ENCODE measurements around the gene TGFB2.

DNA sequence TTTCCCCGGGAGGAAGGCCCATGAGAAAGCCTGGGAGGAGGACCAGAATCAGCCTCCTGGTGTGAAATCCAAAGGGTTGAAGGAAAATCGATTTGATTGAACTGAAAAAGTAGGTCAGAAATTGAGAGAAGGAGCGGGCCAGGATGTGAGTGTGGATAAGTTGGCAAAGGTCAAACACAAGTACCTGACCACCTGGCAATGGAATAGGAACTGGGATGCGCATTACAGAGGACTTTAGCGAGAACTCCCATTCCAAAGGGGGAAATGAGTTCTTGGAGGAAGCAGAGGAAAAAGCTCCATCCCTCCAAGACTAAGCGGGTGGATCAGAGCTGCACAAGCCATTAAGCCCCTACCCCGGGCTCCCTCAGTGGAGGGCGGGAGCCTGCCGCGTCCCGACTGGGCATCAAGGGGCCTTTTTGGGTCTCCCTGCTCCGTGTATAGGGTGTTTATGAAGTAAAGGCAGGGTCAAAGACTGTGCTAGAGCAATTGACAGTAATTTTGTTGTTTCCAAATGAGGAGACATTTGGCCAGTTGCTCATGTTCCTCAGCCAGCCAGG lies 56.4 kb downstream of the TGFB2 start:
- TF ChIP-seq, protein P1, sequence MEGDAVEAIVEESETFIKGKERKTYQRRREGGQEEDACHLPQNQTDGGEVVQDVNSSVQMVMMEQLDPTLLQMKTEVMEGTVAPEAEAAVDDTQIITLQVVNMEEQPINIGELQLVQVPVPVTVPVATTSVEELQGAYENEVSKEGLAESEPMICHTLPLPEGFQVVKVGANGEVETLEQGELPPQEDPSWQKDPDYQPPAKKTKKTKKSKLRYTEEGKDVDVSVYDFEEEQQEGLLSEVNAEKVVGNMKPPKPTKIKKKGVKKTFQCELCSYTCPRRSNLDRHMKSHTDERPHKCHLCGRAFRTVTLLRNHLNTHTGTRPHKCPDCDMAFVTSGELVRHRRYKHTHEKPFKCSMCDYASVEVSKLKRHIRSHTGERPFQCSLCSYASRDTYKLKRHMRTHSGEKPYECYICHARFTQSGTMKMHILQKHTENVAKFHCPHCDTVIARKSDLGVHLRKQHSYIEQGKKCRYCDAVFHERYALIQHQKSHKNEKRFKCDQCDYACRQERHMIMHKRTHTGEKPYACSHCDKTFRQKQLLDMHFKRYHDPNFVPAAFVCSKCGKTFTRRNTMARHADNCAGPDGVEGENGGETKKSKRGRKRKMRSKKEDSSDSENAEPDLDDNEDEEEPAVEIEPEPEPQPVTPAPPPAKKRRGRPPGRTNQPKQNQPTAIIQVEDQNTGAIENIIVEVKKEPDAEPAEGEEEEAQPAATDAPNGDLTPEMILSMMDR (IDR thresholded peaks at IDR 0.05; ENCODE audit: poor library complexity, severe bottlenecking): no peak
- TF ChIP-seq EP300 (conservative IDR thresholded peaks at IDR 0.05; ENCODE audit: poor library complexity, severe bottlenecking) (no peak), EZH2 (IDR thresholded peaks at IDR 0.05; ENCODE audit: borderline replicate concordance, insufficient read depth, low read length, poor library complexity, severe bottlenecking) (no peak), SMC3 (conservative IDR thresholded peaks at IDR 0.05; ENCODE audit: poor library complexity) (no peak), MXI1 (conservative IDR thresholded peaks at IDR 0.05; ENCODE audit: poor library complexity, severe bottlenecking) (no peak), POLR2AphosphoS5 (IDR thresholded peaks at IDR 0.05) (no peak), TAF1 (IDR thresholded peaks at IDR 0.05; ENCODE audit: low read depth) (no peak)

Data from neural cell (in vitro differentiated cells).